ENCODE measurements around the gene SELL.
"Not testable (repeated sequence)": the region's sequence is repeated elsewhere in the genome, so short reads cannot be mapped to it uniquely, and the experiment has no call there.

Gene SELL

GRCh38 chr1:169711469-169712308 lies at the start of gene SELL:
Gene SELL, minus strand, starts transcription at chr1:169711620. Its CDS starts 122 bp downstream, at chr1:169711498.
- DNase-seq (ENCODE audit: low read depth, low spot score) = peak; percentile 29

DNA sequence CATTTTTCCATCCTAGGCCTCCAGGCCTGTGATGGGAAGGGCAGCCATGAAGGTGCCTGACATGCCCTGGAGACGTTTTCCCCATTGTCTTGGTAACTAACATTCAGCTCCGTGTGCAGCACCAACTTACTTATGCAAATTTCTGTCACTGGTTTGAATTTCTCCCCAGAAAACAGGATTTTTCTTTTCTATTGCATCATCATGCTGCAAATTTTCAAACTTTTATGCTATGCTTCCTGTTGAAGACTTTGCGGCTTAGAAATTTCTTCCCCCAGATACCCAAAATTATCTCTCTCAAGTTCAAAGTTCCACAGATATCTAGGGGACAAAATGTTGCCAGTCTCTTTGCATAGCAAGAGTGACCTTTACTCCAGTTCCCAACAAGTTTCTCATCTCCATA lies 47.6 kb upstream of the SELL start:
- DNase-seq (ENCODE audit: low read depth, low spot score) = no peak

GRCh38 chr1:169753549-169753948 lies 42.1 kb upstream of the SELL start:
- no peak for DNase-seq (ENCODE audit: low read depth, low spot score)

- DNase-seq (ENCODE audit: low read depth, low spot score) = no peak
These were observed 38.6 kb upstream of the SELL start for GRCh38 chr1:169750041-169750440.

DNA sequence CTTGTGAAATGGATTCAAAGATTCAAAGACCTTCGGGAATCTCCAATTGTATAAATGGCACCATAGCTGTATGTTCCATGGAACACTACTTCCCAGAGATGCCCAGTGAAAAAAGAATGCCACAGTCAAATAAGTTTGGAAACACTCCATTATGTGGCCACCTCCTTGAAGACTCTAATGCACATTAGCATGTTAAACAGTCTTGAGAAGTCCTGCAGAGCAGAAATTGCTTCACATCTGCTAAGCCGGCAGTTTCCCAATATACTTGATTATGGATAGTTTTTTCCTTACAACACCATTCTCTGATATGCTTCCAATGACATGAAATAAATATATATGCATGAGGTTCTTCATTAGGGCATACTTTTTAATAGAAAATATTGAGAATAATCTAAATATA lies 35.1 kb upstream of the SELL start:
- DNase-seq (ENCODE audit: low read depth, low spot score) = no peak

- DNase-seq (ENCODE audit: low read depth, low spot score) = no peak
These were observed 33.8 kb upstream of the SELL start for GRCh38 chr1:169745015-169745861.

GRCh38 chr1:169741666-169742394 lies 30.4 kb upstream of the SELL start:
- no peak for DNase-seq (ENCODE audit: low read depth, low spot score)

- DNase-seq (ENCODE audit: low read depth, low spot score) = no peak
These were observed 28.6 kb upstream of the SELL start for GRCh38 chr1:169739980-169740379.

DNA sequence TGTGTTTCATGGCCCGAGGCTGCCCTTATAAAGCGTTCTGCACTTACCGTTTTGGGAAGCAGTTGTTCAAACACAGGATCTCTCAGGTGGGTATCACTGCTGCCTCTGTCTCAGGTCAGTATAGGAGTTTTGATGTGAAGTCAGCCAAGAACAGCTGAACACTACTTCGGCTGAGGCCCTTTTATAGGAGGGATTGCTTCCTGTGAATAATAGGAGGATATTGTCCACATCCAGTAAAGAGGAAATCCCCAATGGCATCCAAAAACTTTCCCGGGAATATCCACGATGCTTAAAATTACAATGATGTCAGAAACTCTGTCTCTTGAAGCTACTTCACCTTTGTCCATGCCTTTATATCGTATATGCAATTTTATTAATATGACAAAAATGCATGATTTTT lies 22.5 kb upstream of the SELL start, which contains the start of gene SELE:
Gene SELE, minus strand, starts transcription at position 156 of the 400 bp plus-strand sequence. CDS start 467 bp downstream, outside the sequence.
- DNase-seq (ENCODE audit: low read depth, low spot score) = no peak

DNA sequence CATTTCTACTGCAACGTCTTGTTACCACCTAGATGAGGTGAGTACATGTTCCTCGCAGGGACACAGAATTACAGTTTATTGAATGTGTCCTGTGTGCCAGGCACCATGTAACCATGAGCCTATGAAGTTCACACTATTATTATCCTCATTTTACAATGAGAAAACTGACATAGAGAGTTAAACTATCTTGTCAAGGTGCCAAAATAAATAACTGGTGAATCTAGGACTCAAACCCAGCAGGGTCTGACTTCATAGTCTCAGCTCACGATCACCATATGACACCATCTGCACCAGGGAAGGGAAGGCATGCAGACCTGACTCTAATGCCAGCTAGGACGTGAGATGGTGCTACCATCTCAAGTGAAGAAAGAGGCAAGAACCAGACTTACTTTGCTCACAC lies 20.0 kb upstream of the SELL start:
- DNase-seq (ENCODE audit: low read depth, low spot score) = no peak

GRCh38 chr1:169729991-169730390 lies 18.6 kb upstream of the SELL start:
- DNase-seq (ENCODE audit: low read depth, low spot score) = no peak

GRCh38 chr1:169727307-169727706 lies 15.9 kb upstream of the SELL start:
- no peak for DNase-seq (ENCODE audit: low read depth, low spot score)

DNA sequence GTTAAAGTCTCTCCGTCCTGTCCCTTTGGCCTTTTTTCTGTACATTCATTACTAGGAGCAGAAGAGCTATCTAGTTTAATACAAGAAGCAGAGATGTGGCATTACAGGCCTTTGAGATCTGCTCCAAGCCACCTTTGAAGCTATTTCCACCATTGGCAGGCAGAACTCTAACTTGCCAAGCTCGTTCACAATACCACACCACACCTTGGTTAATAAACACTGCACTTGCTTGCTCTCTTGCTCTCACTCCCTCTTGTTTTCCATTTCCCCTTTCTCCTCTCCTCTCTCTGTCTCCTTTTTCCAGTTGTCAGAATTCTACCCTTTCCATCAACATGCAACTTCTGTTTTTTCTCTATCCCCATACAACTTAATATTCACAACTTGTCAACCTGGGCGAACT lies 15.4 kb upstream of the SELL start:
- no peak for DNase-seq (ENCODE audit: low read depth, low spot score)

DNA sequence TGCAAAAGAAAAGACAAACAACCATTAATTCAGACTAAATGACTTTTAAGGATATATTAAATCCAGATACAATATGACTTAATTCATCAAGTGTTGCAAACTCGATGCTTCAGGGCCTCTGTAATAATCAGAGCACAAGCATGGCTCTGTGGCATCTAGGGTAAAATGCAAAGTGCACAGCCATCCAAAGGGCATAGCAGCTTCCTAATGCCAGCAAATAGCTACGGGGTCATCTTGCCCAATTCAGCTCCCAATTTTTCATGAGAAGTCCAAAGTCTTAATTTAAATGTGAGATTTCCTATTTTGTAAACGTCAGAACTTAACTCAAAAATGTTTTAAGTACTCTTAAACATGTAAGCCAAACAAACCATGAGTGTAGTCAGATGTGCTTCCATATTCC lies 14.5 kb upstream of the SELL start:
- no peak for DNase-seq (ENCODE audit: low read depth, low spot score)

DNA sequence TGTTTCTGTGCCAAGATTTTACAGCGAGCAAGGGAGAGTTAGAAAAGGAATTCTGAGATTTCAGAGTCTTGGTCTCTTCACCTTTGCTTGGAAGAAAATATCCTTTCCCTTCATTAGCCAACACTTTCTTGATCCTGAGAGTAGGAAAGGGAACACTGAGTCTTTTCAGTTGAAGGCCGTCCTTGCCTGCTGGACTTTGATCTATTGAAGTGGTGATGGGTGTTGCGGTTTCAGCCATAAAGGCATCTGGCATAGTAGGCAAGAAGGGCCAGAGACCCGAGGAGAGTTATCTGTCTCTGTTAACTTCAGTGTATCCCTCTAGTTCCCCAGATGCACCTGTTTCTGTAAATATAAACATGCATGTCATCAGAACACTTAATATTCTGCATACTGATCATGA lies 12.7 kb upstream of the SELL start:
- DNase-seq (ENCODE audit: low read depth, low spot score) = no peak

- DNase-seq (ENCODE audit: low read depth, low spot score) = no peak
These were observed 12.3 kb upstream of the SELL start for GRCh38 chr1:169723763-169724162.

DNA sequence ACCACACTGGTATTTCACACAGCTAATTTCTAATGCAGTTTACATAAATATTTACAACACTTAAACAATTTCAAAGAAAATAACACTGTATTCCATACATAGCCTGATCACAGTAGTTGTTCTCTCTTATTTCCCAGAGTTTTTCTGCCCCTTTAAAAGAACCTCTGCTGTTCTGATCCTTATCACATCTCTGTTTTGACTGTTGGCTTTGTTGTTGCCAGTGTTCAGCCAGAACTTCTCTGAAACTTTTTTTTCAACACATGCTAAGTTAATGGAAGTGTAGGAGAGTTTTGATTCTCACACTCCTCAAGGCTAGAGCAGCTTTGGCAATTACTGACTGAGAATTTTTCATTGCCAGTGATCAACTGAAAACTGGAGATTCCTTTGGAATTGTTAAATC lies 11.4 kb upstream of the SELL start:
- no peak for DNase-seq (ENCODE audit: low read depth, low spot score)

DNA sequence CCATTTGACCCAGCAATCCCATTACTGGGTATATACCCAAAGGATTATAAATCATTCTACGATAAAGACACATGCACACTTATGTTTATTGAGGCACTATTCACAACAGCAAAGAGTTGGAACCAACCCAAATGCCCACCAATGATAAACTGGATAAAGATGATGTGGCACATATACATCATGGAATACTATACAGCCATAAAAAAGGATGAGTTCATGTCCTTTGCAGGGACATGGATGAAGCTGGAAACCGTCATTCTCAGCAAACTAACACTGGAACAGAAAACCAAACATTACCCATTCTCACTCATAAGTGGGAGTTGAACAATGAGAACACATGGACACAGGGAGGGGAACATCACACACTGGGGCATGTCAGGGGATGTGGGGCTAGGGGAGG lies 3.7 kb upstream of the SELL start:
- DNase-seq (ENCODE audit: low read depth, low spot score) = not testable (repeated sequence)

- DNase-seq (ENCODE audit: low read depth, low spot score) = not testable (repeated sequence)
These were observed 1.7 kb upstream of the SELL start for GRCh38 chr1:169713090-169713489.

- DNase-seq (ENCODE audit: low read depth, low spot score) = no peak
These were observed 850 bp upstream of the SELL start for GRCh38 chr1:169712309-169712631.

DNA sequence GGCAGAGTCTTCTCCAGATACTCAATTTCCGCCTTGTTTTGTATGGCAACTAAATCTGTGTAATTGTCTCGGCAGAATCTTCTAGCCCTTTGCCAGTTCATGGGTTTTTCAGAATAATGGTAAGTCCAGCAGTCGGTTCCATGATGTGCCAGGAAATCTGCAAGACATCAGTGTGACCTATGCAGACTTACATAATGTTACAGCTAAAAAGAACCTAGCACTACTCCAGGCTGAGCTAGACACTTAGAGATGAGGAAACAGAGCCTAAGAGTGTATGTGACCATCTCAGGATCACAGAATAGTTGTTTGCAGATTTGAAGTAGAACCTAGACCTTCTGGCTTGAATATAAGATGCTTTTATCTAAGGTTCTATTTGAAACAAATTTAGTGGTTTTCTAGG lies 2.8 kb downstream of the SELL start:
- no peak for DNase-seq (ENCODE audit: low read depth, low spot score)

Data from activated naive CD8-positive, alpha-beta T cell treated with anti-CD3 and anti-CD28 coated beads, Interleukin-2, amount 50 U/mL, for 16 hours (primary cell).